ENCODE measurements around the gene TIA1. TPM values are rescaled to one million over a fixed set of nuclear protein-coding genes. Genes with fewer than 3 reads are reported as not detected.

TIA1 gene
- polyA plus RNA-seq, 1 donor from 2014 or later: 1,297 TPM

DNA sequence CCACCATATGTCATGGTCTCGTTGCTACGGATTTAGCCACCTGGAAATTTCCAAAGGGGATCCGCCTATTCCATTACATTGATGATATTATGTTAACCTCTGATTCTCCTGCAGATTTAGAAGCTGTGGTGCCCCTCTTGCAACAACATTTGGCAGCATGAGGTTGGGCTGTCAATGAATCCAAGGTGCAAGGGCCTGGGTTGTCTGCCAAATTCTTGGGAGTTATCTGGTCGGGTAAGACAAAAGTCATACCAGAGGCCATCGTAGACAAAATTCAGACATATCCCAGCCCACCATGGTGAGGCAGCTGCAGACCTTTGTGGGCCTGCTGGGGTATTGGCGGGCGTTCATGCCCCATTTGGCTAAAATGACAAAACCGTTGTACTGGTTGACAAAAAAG is 44.0 kb downstream of the TIA1 start:
- Histone ChIP-seq H3K9me2 (ENCODE audit: insufficient read depth, low read length) (no peaks in the 10 kb centered on the region), H3F3A (ENCODE audit: insufficient read depth, low read length, poor library complexity, severe bottlenecking) (no peaks in the 10 kb centered on the region), H2AFZ (ENCODE audit: low read depth, low read length) (no peak overlapping the region), H3K27ac (ENCODE audit: low read length) (no peak overlapping the region), H3K27me3 (ENCODE audit: insufficient read depth, low read depth, low read length) (no peaks in the 10 kb centered on the region), H3K9me3 (ENCODE audit: low read length) (no peaks in the 10 kb centered on the region), H3K79me2 (replicated peaks; ENCODE audit: insufficient read depth, low read length) (no peaks in the 10 kb centered on the region), H3K4me3 (ENCODE audit: low read length) (no peak overlapping the region), H3K9ac (ENCODE audit: low read length) (no peak overlapping the region), H4K20me1 (ENCODE audit: insufficient read depth) (no peaks in the 10 kb centered on the region), H3K4me2 (ENCODE audit: low read length) (no peak overlapping the region), H3K36me3 (ENCODE audit: insufficient read depth, low read length) (no peaks in the 10 kb centered on the region)
- TF ChIP-seq MXI1 (conservative IDR thresholded peaks at IDR 0.05; ENCODE audit: poor library complexity, severe bottlenecking) (no peak), EZH2 (IDR thresholded peaks at IDR 0.05; ENCODE audit: borderline replicate concordance, insufficient read depth, low read length, poor library complexity, severe bottlenecking) (no peak), REST (IDR thresholded peaks at IDR 0.05; ENCODE audit: borderline replicate concordance) (no peak), SMC3 (conservative IDR thresholded peaks at IDR 0.05; ENCODE audit: poor library complexity) (no peak), TAF1 (IDR thresholded peaks at IDR 0.05; ENCODE audit: low read depth) (no peak), RAD21 (conservative IDR thresholded peaks at IDR 0.05) (no peak), EP300 (conservative IDR thresholded peaks at IDR 0.05; ENCODE audit: poor library complexity, severe bottlenecking) (no peak), POLR2AphosphoS5 (IDR thresholded peaks at IDR 0.05) (no peak)
- TF ChIP-seq, protein P1, sequence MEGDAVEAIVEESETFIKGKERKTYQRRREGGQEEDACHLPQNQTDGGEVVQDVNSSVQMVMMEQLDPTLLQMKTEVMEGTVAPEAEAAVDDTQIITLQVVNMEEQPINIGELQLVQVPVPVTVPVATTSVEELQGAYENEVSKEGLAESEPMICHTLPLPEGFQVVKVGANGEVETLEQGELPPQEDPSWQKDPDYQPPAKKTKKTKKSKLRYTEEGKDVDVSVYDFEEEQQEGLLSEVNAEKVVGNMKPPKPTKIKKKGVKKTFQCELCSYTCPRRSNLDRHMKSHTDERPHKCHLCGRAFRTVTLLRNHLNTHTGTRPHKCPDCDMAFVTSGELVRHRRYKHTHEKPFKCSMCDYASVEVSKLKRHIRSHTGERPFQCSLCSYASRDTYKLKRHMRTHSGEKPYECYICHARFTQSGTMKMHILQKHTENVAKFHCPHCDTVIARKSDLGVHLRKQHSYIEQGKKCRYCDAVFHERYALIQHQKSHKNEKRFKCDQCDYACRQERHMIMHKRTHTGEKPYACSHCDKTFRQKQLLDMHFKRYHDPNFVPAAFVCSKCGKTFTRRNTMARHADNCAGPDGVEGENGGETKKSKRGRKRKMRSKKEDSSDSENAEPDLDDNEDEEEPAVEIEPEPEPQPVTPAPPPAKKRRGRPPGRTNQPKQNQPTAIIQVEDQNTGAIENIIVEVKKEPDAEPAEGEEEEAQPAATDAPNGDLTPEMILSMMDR (IDR thresholded peaks at IDR 0.05; ENCODE audit: poor library complexity, severe bottlenecking): no peak

DNA sequence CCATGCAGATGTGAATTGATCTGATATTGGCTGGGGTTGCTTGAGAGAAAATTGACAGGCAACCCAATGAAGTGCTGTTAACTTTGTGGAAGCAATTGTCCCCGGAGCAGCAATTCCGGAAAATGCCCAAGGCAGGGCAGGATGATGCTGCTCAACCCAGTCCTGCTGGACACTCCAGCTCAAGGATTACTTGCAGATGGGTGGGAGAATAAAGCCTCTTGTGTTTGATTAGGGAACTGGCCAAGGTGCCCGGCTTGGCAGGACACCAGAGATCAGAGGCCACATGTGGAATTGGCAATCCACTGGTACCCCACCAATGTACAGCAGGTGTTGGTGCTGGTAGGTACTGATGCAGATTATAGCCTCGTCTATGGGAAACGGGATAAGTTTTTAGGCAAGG is 45.3 kb downstream of the TIA1 start:
- Histone ChIP-seq H4K20me1 (ENCODE audit: insufficient read depth) (no peaks in the 10 kb centered on the region), H3F3A (ENCODE audit: insufficient read depth, low read length, poor library complexity, severe bottlenecking) (no peaks in the 10 kb centered on the region), H3K27me3 (ENCODE audit: insufficient read depth, low read depth, low read length) (no peaks in the 10 kb centered on the region), H3K36me3 (ENCODE audit: insufficient read depth, low read length) (no peaks in the 10 kb centered on the region), H3K27ac (ENCODE audit: low read length) (no peak overlapping the region), H3K9ac (ENCODE audit: low read length) (no peak overlapping the region), H2AFZ (ENCODE audit: low read depth, low read length) (no peak overlapping the region), H3K9me3 (ENCODE audit: low read length) (no peaks in the 10 kb centered on the region), H3K9me2 (ENCODE audit: insufficient read depth, low read length) (no peaks in the 10 kb centered on the region), H3K4me3 (ENCODE audit: low read length) (no peak overlapping the region), H3K79me2 (replicated peaks; ENCODE audit: insufficient read depth, low read length) (no peaks in the 10 kb centered on the region), H3K4me2 (ENCODE audit: low read length) (no peak overlapping the region)
- TF ChIP-seq TAF1 (IDR thresholded peaks at IDR 0.05; ENCODE audit: low read depth) (no peak), REST (IDR thresholded peaks at IDR 0.05; ENCODE audit: borderline replicate concordance) (no peak), EZH2 (IDR thresholded peaks at IDR 0.05; ENCODE audit: borderline replicate concordance, insufficient read depth, low read length, poor library complexity, severe bottlenecking) (no peak)
- TF ChIP-seq, protein P1 (IDR thresholded peaks at IDR 0.05; ENCODE audit: poor library complexity, severe bottlenecking): no peak
